ENCODE results near the gene ADAMTS9. TPM values are rescaled to one million over a fixed set of nuclear protein-coding genes. Genes with fewer than 3 reads are reported as not detected.

The ADAMTS9 gene
- total and polyA plus RNA-seq, 9 of the 15 experiments (the other 6 are each of a cell fraction or from before 2014, with no cell fraction given) = 0.05 to 0.32 (median 0.13) TPM; not detected in 2

DNA sequence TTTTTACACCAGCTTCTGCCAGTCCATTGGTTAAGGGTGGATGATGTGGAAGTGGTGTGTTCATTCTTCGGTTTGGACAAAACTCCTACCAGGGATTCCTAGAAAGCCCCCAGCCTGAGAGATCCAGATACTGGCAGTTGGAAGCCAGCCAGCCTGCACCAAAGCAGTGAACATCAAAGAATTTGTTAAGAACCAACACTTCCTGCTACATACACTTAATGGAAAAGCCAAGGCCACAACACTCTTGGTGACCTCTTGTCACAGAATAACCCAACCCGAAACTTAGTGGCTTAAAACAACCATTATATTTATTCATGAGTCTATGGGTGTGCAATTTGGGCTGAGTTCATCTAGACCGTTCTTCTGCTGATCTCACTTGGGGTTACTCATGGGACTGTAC, 42.9 kb upstream of the ADAMTS9 start:
- POLR2A ChIA-PET = interaction anchor here (1.3 kb wide), 1 partner anchor 10 kb away, joined by 3 read pairs; no protein-coding TSS in a partner anchor
- no TSS peak for BruUV-seq (replicated peaks)
- TF ChIP-seq HEY1 (CRISPR knock-in tag; IDR thresholded peaks at IDR 0.05; ENCODE audit: borderline replicate concordance) = no peak
- no peak for TF ChIP-seq POLR2AphosphoS5 (IDR thresholded peaks at IDR 0.05; ENCODE audit: control insufficient read depth, insufficient read depth, low read depth, low read length)
- TF ChIP-seq C11orf30 (IDR thresholded peaks at IDR 0.05; ENCODE audit: low read depth) = no peak

DNA sequence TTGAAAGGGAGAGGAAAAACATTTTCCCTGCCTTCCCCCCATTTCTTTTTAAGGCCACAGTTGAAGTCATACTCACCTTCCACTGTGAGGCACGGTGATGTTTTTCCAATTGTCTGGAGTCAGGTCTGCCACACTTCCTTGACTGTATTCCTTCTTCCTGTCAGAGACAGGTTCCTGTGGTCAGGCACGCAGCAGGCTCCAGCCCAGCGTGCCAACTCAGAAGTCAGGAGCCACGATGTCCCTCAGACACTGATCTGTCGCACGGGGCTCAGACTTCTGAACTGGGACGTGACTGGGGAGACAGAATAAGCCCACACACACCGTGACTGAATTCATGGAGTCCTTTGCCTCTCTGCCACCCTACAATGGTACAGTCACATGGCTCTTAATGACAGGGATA, 41.2 kb upstream of the ADAMTS9 start:
- H3K4me2 ChIP-seq (ENCODE audit: insufficient read depth, low read length) = no peak overlapping the region
- no peak overlapping the region for H3K4me3 ChIP-seq
- no peaks in the 10 kb centered on the region; a peak in 1 of 5 replicates for H3K27me3 ChIP-seq (ENCODE audit: control insufficient read depth in 2 of 2, insufficient read depth in 2 of 2, low read length in 2 of 2)
- DNase-seq (ENCODE audit: extremely low read depth in 1 of 4, low spot score in 3 of 4) (no peak), ATAC-seq (no peak), FAIRE-seq (no peak)
- no peak overlapping the region for H3K27ac ChIP-seq (ENCODE audit: extremely low read depth, low read depth, low read length)
- H3K36me3 ChIP-seq (ENCODE audit: control insufficient read depth, insufficient read depth, low read length) = no peaks in the 10 kb centered on the region
- ChIA-PET CTCF (ENCODE audit: low intra/inter-chr PET ratio) (no interaction called here), POLR2A (no interaction called here)
- 5% methylated on average over 7 of the region's 8 CpGs for WGBS (ENCODE audit: insufficient coverage, low coverage, missing lambda C conversion rate)
- intact Hi-C loops (cut with micrococcal nuclease) (no loop called here), in situ Hi-C loops (cut with MboI) (no loop called here)
- H3K9me3 ChIP-seq (replicated peaks; ENCODE audit: control insufficient read depth, insufficient read depth, low read depth, low read length) = no peaks in the 10 kb centered on the region
- H4K20me1 ChIP-seq (replicated peaks; ENCODE audit: control insufficient read depth, insufficient read depth, low read length) = no peaks in the 10 kb centered on the region
- no TSS peak for BruUV-seq (replicated peaks)
- H2AFZ ChIP-seq (ENCODE audit: low read depth, low read length) = no peak overlapping the region
- H3K79me2 ChIP-seq (ENCODE audit: control insufficient read depth, insufficient read depth, low read length) = no peaks in the 10 kb centered on the region
- no peak overlapping the region for H3K9ac ChIP-seq (ENCODE audit: insufficient read depth in 1 of 2, low read depth in 2 of 2, low read length in 2 of 2)
- no peaks in the 10 kb centered on the region for H3K9me1 ChIP-seq (ENCODE audit: control insufficient read depth, insufficient read depth, low read length)
- no peaks in the 10 kb centered on the region for H3K4me1 ChIP-seq (replicated peaks in 1 of 2; ENCODE audit: control insufficient read depth in 2 of 2, insufficient read depth in 2 of 2, low read length in 2 of 2)
- TF ChIP-seq ETS2 (tag; IDR thresholded peaks at IDR 0.05; ENCODE audit: borderline replicate concordance, poor library complexity, severe bottlenecking) (no peak), NCOA4 (IDR thresholded peaks at IDR 0.05; ENCODE audit: partially characterized antibody) (no peak)
- TF ChIP-seq, protein P1, sequence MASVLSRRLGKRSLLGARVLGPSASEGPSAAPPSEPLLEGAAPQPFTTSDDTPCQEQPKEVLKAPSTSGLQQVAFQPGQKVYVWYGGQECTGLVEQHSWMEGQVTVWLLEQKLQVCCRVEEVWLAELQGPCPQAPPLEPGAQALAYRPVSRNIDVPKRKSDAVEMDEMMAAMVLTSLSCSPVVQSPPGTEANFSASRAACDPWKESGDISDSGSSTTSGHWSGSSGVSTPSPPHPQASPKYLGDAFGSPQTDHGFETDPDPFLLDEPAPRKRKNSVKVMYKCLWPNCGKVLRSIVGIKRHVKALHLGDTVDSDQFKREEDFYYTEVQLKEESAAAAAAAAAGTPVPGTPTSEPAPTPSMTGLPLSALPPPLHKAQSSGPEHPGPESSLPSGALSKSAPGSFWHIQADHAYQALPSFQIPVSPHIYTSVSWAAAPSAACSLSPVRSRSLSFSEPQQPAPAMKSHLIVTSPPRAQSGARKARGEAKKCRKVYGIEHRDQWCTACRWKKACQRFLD (CRISPR knock-in tag; IDR thresholded peaks at IDR 0.05) = no peak
- TF ChIP-seq, protein P2, sequence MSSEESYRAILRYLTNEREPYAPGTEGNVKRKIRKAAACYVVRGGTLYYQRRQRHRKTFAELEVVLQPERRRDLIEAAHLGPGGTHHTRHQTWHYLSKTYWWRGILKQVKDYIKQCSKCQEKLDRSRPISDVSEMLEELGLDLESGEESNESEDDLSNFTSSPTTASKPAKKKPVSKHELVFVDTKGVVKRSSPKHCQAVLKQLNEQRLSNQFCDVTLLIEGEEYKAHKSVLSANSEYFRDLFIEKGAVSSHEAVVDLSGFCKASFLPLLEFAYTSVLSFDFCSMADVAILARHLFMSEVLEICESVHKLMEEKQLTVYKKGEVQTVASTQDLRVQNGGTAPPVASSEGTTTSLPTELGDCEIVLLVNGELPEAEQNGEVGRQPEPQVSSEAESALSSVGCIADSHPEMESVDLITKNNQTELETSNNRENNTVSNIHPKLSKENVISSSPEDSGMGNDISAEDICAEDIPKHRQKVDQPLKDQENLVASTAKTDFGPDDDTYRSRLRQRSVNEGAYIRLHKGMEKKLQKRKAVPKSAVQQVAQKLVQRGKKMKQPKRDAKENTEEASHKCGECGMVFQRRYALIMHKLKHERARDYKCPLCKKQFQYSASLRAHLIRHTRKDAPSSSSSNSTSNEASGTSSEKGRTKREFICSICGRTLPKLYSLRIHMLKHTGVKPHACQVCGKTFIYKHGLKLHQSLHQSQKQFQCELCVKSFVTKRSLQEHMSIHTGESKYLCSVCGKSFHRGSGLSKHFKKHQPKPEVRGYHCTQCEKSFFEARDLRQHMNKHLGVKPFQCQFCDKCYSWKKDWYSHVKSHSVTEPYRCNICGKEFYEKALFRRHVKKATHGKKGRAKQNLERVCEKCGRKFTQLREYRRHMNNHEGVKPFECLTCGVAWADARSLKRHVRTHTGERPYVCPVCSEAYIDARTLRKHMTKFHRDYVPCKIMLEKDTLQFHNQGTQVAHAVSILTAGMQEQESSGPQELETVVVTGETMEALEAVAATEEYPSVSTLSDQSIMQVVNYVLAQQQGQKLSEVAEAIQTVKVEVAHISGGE (CRISPR knock-in tag; IDR thresholded peaks at IDR 0.05) = peak in 1 of 3 experiments; percentile 71; a peak in 2 of 6 replicates
- TF ChIP-seq, protein P3, sequence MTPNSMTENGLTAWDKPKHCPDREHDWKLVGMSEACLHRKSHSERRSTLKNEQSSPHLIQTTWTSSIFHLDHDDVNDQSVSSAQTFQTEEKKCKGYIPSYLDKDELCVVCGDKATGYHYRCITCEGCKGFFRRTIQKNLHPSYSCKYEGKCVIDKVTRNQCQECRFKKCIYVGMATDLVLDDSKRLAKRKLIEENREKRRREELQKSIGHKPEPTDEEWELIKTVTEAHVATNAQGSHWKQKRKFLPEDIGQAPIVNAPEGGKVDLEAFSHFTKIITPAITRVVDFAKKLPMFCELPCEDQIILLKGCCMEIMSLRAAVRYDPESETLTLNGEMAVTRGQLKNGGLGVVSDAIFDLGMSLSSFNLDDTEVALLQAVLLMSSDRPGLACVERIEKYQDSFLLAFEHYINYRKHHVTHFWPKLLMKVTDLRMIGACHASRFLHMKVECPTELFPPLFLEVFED (CRISPR knock-in tag; conservative IDR thresholded peaks at IDR 0.05) = no peak

More for the DNA sequence above, 42.9 kb upstream of the ADAMTS9 start:
- FAIRE-seq (no peak), DNase-seq (ENCODE audit: extremely low read depth in 1 of 4, low spot score in 3 of 4) (peak in 1 of 4 experiments; percentile 8), ATAC-seq (no peak)
- WGBS (ENCODE audit: insufficient coverage, low coverage, missing lambda C conversion rate) = 0% methylated on average over 3 of the region's 3 CpGs
- H3K4me1 ChIP-seq (replicated peaks in 1 of 2; ENCODE audit: control insufficient read depth in 2 of 2, insufficient read depth in 2 of 2, low read length in 2 of 2) = no peaks in the 10 kb centered on the region
- no peaks in the 10 kb centered on the region; a peak in 1 of 5 replicates for H3K27me3 ChIP-seq (ENCODE audit: control insufficient read depth in 2 of 2, insufficient read depth in 2 of 2, low read length in 2 of 2)
- no peaks in the 10 kb centered on the region for H3K36me3 ChIP-seq (ENCODE audit: control insufficient read depth, insufficient read depth, low read length)
- H3K4me2 ChIP-seq (ENCODE audit: insufficient read depth, low read length) = no peak overlapping the region
- no peak overlapping the region for H3K9ac ChIP-seq (ENCODE audit: insufficient read depth in 1 of 2, low read depth in 2 of 2, low read length in 2 of 2)
- in situ Hi-C loops (cut with MboI) (no loop called here), intact Hi-C loops (cut with micrococcal nuclease) (no loop called here)
- CTCF ChIA-PET (ENCODE audit: low intra/inter-chr PET ratio) = no interaction called here
- no peak overlapping the region for H3K4me3 ChIP-seq
- no peaks in the 10 kb centered on the region for H3K79me2 ChIP-seq (ENCODE audit: control insufficient read depth, insufficient read depth, low read length)
- no peaks in the 10 kb centered on the region for H4K20me1 ChIP-seq (replicated peaks; ENCODE audit: control insufficient read depth, insufficient read depth, low read length)
- no peak overlapping the region for H3K27ac ChIP-seq (ENCODE audit: extremely low read depth, low read depth, low read length)
- H3K9me1 ChIP-seq (ENCODE audit: control insufficient read depth, insufficient read depth, low read length) = no peaks in the 10 kb centered on the region
- H2AFZ ChIP-seq (ENCODE audit: low read depth, low read length) = no peak overlapping the region
- H3K9me3 ChIP-seq (replicated peaks; ENCODE audit: control insufficient read depth, insufficient read depth, low read depth, low read length) = no peaks in the 10 kb centered on the region

Measured in K562 (cell line).